Cortex of kidney (tissue), 1 donor: ENCODE results near the gene GPD1L.
"Not testable (repeated sequence)": the region's sequence is repeated elsewhere in the genome, so short reads cannot be mapped to it uniquely, and the experiment has no call there.

Experiments
- DNase-seq: peaks from one replicate; lab custom pipeline; 2025; lab: John Stamatoyannopoulos, UW

The GPD1L gene

DNA sequence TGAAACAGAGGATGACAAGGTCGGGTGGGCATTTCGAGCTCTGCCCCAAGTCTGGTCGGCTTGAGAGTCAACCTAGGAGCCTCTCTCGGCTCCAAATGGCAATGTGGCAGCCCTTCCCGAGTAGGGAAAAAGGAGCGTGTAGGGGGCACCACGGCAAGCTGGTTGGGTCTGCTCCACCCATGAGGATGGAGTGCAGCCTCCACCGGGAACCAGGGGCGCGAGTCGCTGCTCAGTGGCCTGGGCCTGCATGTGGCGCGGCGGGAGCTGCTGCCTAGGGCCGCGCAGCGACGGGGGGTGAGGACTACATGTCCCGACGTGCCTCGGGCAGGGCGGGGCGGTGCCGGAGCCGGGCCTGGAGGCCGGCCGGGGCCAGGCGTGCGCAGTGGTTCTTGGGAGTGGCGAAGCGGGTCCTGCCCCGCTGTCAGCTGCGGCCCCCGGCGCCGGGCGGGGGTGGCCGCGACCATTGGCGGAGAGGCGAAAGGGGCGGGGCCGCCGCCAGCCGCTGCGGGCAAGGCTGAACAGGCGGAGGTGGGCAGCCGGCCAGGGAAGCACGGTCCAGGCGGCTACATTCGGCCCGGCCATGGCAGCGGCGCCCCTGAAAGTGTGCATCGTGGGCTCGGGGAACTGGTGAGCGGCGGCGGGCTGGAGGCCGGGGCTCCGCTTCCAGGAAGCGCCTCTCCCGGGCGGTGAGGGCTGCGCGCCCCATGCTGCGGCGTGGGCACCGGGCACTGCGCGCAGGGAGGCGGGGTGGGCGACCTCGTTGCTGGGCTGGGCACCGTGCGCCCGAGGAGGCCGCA lies at the start of gene GPD1L:
GPD1L (plus strand) TSS at position 489 of the 797 bp plus-strand sequence; CDS start at position 581, 92 bp downstream.
- DNase-seq = peak; percentile 89

DNA sequence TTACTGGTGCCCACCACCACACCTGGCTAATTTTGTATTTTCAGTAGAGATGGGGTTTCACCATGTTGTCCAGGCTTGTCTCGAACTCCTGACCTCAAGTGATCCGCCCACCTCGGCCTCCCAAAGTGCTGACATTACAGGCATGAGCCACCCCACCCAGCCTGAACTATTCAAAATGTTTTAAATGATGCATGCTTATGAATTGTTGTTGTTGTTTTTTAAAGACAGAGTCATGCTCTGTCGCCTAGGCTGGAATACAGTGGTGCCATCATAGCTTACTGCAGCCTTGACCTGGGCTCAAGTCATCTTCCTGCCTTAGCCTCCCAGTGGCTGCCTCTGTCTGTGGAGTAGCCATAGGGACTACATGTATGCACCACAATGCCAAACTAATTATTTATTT lies 48.0 kb upstream of the GPD1L start:
- DNase-seq = not testable (repeated sequence)

DNA sequence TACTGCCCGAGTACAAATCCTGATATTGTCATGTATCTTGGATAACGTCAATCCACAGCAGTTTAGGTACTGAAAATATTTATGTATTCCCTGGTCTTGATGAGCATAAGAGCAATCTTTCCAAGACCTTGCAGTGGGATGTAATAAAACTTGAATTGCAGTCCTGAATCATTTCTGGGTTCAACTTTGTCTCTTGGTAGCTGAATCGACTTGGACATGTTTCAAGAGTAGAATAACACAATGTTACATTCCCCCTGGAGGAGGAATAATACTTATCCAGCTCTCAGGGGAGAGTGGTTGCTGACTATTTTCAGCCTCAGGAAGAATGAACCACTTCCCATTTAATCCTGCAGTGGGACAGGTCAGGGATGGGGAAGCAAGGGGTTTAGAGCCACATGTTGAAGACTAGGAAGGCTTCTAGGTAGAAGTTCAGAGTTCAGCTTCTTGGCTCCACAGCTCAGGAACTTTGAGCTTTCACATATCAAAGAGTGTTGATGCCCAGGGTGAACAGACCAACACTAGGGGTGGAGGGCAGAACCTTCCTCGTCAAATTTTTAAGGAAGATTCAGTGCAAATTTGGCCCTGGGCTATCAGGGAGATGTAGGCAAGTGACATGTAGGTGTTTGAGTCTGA lies 43.4 kb upstream of the GPD1L start:
- DNase-seq = no peak

DNA sequence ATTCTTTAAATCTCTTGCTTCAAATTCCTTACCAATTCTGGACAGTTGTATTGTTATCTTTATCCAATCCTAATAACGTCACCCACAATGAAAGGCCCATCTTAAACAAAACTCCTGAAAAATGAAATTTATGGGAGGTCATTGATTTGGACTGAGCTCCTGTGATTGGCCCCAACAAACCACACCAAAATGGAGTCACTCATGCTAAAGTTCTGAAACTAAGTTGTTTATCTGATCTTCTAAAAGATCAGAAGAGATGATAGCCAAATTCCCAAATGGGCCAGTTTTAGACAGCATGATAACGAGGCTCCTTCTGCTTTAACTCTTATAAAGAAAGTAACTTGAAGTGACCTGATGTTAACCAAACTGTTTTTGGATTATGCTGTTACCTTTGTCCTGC lies 39.7 kb upstream of the GPD1L start:
- no peak for DNase-seq

DNA sequence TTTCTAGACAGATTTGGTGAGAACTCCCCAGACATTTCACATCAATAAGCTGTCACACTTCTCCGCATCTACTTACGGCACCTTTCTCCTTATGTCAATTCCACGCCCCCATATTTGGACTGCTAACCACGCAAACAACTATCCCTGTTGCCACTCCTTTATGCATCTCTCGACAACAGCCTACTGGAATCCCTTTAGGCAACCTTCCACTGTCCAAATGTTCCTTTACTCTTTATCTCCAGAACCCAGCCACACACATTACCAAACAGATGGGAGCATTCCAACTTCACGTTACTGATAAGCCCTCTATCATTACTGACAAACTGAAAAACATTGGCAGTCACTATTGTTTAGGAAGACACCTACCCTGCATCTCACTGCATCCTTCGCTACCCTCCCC lies 32.2 kb upstream of the GPD1L start:
- DNase-seq = not testable (repeated sequence)

DNA sequence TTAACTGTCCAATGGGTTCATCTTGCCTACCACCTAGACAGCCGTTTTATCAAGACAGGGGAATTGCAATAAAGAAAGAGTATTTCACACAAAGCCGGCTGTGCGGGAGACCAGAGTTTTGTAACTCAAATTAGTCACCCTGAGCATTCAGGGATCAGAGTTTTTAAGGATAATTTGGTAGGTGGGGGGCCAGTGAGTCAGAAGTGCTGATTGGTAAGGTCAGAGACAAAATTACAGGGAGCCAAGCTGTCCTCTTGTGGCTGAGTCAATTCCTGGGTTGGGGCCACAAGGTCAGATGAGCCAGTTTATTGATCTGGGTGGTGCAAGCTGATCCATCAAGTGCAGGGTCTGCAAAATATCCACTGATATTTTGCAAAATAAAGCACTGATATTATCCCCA lies 29.9 kb upstream of the GPD1L start:
- DNase-seq = no peak

DNA sequence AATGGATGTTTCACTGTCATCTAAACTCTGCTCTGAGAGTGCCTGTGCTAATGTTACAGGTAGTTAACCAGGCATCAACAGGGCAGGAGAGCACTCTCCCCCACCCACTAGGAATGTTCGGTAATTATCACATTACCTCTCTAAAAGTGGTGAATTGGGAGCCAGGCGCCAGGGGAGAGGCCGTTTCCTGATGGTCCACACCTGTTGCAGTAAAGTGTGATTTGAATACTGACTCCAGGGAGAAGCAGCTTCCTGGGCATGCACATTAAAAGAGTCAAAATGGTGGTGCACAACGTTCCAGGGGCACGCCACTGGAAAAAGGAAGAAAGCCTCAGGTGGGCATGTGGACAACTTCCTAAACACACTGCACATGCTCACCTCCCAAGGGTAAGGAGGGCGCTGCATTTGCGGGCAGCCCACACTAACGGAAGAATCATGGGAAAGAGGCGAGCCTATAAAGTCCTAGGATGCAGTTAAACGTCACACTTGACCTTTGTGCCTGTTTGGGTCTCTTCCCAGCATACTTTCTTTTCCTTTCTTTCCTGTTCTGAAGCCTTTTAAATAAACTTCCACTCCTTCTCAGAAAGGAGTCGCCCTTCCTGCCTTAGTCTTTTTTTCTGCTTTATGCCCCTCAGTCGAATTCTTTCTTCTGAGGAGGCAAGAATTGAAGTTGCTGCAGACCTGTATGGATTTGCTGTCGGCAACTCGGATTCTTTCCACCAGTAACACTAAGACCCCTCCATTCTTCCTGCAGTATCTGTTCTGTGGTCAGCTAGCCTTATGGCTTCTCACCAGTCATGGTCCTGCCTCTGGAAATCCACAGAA lies 28.9 kb upstream of the GPD1L start:
- DNase-seq = no peak

DNA sequence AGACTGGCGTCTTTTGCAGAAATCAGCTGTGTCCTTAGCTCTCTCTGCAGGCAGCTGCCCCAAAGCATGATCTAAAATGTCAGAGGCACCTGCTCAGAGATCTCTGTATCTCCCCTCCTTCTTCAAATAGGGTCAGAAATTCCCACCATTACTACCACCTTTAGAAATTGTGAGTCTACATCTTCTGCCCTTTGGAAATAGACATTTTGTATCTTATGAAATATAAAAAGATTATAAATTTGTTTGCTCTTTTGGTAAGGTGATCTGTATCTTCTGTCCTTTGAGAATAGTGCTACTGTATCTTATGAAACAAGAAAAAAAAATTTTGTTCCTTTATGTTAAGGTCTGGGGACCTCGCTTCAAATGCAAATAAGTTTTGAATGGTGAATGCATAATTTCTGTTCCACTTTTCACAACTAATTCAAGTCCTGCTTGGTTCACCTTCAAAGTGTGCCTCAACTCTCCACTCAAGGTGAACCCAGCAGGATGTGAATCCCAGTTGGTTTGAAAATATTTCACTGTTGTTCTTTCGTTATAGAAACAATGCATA lies 28.3 kb upstream of the GPD1L start:
- no peak for DNase-seq

DNA sequence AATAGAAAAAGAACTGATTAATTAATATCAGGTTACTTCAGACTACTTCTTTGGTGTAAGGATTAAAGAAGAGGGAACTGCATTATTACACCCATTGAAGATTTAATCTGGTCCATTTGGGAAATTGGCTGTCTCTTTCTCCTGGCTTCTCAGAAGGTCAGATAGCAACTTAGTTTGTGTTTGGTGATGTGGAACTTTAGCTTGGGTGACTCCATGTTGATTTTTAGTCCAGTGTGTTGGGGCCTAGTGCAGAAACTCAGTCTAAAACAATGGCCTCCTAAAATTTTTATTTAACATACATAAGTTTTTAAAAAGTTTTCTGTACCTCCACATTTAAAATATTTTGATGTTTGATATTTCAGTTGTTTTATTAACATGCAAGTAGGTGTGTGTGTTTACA lies 27.6 kb upstream of the GPD1L start:
- no peak for DNase-seq

DNA sequence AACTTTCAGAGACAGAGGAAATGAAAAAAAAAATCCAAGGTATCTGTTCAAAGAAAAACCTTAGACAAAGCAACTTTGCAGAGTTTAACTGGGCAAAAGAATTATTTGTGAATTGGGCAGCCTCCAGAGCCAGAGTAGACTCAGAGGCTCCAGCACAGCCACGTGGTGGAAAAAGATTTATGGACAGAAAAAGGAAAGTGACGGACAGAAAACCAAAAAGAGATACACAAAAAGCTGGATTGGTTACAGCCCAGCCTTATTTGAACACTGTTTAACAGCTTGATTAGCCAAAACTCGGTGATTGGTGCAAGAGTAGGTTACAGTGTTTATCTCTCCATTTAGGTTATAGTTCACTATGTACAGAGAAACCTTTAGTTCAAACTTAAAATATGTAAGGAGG lies 23.7 kb upstream of the GPD1L start:
- DNase-seq = no peak

DNA sequence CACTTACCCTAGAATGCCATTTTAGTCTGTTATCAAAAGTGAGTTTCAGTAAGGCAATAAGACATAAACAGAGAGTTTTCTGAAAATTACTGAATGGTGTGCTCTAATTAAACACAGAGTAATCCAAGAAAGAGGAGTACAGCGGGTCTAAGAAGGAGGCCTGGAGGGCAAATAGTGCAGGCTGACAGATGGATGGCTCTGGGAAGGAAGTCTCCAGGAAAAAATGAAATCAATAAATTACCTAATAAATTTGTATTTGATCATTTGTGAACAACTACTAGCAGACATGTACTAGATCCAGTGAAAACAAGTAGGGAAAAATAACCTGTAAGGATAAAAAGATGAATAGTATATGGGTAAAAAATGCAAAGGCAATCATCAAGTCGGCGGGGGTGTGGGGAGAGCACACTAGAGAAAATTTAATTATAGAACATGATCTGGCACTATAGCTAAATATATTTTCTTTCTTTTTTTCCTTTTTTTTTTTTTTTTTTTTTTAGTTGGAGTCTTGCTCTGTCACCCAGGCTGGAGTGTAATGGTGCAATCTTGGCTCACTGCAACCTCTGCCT lies 22.6 kb upstream of the GPD1L start:
- no peak for DNase-seq

DNA sequence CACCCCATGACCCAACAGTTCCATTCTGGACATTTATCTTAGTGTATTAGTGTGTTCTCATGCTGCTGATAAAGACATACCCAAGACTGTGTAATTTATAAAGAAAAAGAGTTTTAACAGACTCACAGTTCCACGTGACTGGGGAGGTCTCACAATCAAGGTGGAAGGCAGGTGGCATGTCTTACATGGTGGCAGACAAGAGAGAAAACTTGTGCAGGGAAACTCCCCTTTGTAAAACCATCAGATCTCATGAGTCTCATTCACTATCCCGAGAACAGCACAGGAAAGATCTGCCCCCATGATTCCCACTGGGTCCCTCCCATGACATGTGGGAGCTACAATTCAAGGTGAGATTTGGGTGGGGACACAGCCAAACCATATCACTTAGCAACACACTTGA lies 21.6 kb upstream of the GPD1L start:
- DNase-seq = no peak

DNA sequence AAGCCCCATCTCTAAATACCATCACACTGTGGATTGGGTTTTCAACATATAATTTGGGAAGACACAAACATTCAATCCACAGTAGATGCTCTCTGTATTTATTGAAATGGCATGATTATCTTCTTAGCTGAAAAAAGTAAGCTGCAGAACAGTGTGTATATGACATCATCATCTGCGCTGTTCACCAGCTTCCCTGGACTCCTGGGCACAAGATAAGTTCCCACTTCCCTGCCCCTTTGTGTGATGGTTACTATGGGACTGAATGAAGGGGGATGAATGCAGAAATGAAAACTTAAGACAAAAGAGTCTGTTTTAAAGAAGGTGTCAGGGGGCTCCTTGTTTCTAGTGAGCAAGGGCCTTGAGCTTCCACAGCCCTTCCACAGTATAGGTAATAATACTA lies 20.0 kb upstream of the GPD1L start:
- no peak for DNase-seq

DNA sequence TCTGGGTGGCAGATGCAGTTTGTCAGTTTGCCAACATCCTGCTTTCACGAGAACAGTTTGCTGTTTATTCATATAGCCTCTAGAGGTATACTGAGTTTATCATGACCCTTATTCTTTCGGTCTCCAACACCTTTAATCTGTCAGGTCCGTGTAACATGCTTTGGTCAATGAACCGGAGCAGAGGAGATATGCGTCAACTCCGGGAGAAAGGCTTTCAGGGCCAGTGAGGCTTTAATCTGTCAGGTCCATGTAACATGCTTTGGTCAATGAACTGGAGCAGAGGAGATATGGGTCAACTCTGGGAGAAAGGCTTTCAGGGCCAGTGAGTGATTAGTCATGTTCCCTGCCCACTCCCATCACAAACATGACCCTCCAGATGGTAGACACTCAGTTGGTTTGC lies 16.9 kb upstream of the GPD1L start:
- DNase-seq = no peak

DNA sequence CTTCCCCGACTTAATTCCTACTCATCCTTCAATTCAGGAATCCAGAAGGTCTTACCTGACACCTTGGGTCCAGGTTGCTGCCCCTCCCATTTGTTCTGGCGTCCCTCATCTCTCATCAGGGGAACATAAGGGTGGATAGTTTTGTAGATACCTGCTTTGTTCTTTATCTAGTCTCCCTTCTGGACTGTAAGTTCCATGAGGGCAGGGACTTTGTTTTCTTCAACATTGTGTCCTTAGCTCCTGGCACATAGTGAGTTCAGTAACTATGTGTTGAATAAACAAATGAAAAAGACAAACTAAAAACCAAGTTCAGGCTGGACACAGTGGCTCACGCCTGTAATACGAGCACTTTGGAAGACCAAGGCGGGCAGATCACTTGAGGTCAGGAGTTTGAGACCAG lies 13.2 kb upstream of the GPD1L start:
- no peak for DNase-seq

DNA sequence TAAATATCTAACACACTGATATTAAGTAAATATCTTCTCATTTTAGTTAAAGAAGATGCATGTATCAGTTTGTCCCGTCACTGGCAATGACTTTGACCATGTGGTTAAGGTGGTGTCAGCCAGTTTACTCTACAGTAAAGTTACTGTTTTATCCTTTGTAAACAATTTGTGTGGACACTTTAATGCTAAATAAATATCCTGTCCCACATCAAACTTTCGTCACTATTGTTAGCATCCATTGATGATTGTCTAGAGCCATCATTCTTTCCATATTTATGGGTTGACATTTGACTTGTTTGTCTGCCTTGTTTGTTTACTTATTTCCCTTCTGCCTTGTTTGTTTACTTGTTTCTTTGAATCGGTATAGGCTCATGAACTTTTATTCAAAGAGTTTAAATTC lies 11.0 kb upstream of the GPD1L start:
- no peak for DNase-seq

DNA sequence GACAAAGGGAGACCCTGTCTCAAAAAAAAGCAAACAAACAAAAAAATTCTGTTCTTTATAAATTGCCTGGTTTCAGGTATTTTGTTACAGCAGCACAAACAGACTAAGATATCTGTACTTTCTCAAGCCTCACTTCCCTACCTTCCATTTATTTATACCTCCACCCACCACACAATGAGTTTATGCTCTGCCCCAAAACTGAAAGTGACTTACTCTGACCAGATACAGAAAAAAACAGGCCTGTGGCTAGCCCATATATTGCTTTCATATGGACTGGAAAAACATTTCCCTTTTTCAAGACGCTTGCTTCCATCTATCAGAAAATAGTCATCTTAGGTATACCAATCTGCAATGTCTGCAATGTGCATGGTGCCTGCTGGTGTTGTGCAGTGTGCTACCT lies 8.7 kb upstream of the GPD1L start:
- DNase-seq = no peak

DNA sequence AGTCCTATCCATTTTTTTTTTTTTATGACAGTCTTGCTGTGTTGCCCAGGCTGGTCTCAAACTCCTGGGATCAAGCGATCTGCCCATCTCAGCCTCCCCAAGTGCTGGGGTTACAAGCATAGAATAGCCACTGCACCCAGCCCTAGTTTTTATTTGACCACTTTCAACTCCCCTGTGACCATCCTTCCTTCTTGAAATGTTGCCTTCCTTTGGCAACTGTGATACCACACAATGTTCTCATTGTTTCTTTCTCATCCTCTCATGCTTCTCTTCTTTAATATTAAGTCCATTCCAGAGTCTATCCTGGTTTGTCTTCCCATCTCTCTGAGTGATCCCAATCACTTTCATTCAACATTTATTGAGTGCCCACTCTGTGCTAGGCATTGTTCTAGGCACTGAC lies 7.9 kb upstream of the GPD1L start:
- DNase-seq = no peak

DNA sequence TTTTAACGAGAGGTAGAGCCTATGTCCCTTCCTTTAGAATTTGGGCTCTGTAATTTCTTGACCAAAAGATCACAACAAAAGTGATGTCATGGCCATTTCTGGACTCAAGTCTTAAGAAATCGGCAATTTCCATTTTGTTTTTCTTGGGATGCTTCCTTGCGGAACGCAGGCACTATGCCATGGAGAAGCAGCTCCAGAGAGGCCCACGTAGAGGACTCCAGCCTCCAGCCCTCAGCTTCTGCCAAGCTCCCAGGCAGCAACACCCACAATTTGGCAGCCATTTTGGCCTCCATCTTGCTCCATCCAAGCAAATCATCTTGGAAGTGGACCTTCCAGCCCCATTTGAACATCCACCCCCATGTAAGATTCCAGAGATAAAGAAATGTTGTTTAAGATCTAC lies 6.0 kb upstream of the GPD1L start:
- no peak for DNase-seq

DNA sequence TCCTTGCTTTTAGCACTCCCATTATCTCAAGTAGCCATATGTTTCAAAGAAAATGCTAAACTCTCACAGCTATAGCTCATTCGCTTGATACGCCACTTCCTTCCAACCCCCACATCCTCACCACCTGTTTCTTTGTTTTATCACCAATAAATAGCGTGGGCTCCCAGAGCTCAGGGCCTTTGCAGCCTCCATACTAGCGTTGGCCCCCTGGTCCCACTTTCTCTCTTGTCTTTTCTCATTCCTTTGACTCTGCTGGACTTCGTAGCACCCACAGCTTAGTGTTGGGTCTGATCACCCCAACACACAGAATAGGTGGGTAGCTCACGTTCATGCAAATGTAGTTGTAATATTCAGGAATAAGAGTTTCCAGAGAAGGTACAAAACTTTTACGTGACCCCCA lies 4.1 kb upstream of the GPD1L start:
- DNase-seq = no peak

DNA sequence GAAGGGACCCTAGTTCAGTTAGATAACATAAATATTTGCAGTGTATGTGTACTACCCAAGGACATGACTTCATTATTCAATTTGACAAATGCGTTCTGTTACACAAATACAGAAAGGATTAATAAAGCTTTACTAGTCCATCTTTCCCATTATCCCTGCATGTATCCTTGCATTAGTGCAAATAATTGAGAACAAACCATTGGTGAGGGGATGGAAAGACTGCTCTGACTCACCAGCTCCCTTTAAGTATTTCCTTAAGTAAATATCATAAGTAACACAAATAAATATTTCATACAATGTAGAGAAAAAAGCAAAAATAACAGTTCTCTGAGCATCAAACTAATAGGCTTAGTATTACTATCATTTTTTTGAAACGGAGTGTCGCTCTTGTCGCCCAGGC lies 1.9 kb upstream of the GPD1L start:
- DNase-seq = no peak
